Measurements from ENCODE around the gene LRMDA. TPM values are rescaled to one million over a fixed set of nuclear protein-coding genes. Genes with fewer than 3 reads are reported as not detected.

Gene LRMDA
- total and polyA plus RNA-seq, 2 of the 13 experiments (the other 11 are each of a cell fraction or from before 2014, with no cell fraction given) = 13.4 to 22.0 TPM

- no peak for ATAC-seq
- no peak overlapping the region for H3K4me2 ChIP-seq (ENCODE audit: low read depth, low read length)
- no peaks in the 10 kb centered on the region for H3K36me3 ChIP-seq (replicated peaks in 1 of 2; ENCODE audit: control insufficient read depth in 1 of 2, insufficient read depth in 2 of 2, low read length in 2 of 2)
- no peak overlapping the region for H2AFZ ChIP-seq (ENCODE audit: low read length)
- H3K27ac ChIP-seq (ENCODE audit: extremely low read length, insufficient read depth, low read length) = no peak overlapping the region
- ChIA-PET CTCF (ENCODE audit: low intra/inter-chr PET ratio, low total read pairs) (no interaction called here), POLR2A (no interaction called here)
- no peak for DNase-seq (ENCODE audit: low spot score)
- no peak overlapping the region for H3K9ac ChIP-seq (ENCODE audit: insufficient read depth, low read depth, low read length)
- H3K4me3 ChIP-seq (replicated peaks in 1 of 3; ENCODE audit: insufficient read depth in 1 of 3, low read depth in 2 of 3, low read length in 3 of 3) = no peak overlapping the region
- no TSS peak for BruUV-seq (replicated peaks)
- in situ Hi-C loops (cut with HindIII; ENCODE audit: extremely low pct_ligation_motif_present, low pct_unique_long_range_greater_than_20kb) = no loop called here
- WGBS (ENCODE audit: low lambda C conversion rate) = 81% methylated on average over 8 of the region's 8 CpGs
- no peaks in the 10 kb centered on the region; a peak in 1 of 5 replicates for H3K27me3 ChIP-seq (ENCODE audit: control insufficient read depth in 1 of 2, insufficient read depth in 2 of 2, low read length in 2 of 2)
- TF ChIP-seq MAFK (conservative IDR thresholded peaks at IDR 0.05 in 1 of 2, IDR thresholded peaks at IDR 0.05 in 1 of 2; ENCODE audit: low read length in 2 of 2) = peak; percentile 38 to 54; a peak in 3 of 4 replicates
- no peak for TF ChIP-seq TIGD3 (CRISPR knock-in tag; IDR thresholded peaks at IDR 0.05; ENCODE audit: borderline replicate concordance)
- no peak for TF ChIP-seq RAD21 (CRISPR knock-in tag; IDR thresholded peaks at IDR 0.05)
- no peak for TF ChIP-seq MXI1 (IDR thresholded peaks at IDR 0.05; ENCODE audit: borderline replicate concordance, low read depth, low read length)
- peak; percentile 56 for TF ChIP-seq MAFF (IDR thresholded peaks at IDR 0.05; ENCODE audit: low read depth, low read length)
- peaks cover 19% of the 10 kb centered on the region for H3K4me1 ChIP-seq (ENCODE audit: insufficient read depth, low read length)
- H3K9me3 ChIP-seq (ENCODE audit: low read length) = no peaks in the 10 kb centered on the region
- H3K79me2 ChIP-seq (ENCODE audit: insufficient read depth, low read length) = no peaks in the 10 kb centered on the region
- no peak for FAIRE-seq
- H4K20me1 ChIP-seq (ENCODE audit: insufficient read depth, low read length) = no peaks in the 10 kb centered on the region
- intact Hi-C loops (cut with micrococcal nuclease; ENCODE audit: unreplicated experiment) = no loop called here
These were observed 12.7 kb upstream of the LRMDA start for GRCh38 chr10:75418712-75419111.

DNA sequence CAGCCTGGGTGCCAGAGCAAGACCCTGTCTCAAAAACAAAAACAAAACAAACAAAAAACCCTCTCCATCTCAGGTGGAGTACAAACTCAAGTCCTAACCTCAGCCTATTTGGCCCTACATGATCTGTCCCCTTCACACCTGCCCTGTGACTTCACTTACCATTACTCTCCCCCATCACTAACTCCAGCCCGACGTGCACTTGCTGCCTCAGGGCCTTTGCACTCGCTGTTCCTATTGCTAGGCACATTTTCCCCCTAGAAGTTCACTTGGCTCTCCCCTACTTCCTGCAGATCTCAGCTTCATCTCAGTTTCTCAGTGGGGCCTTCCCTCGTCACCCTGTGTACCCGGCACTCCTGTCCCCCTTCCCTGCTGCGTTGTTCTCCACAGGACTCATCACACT is 8.5 kb upstream of the LRMDA start:
- no peak for FAIRE-seq
- no peak for ATAC-seq

More for the DNA sequence above, 8.5 kb upstream of the LRMDA start:
- Histone ChIP-seq H3K4me2 (ENCODE audit: low read depth, low read length) (no peak overlapping the region), H3K79me2 (ENCODE audit: insufficient read depth, low read length) (no peaks in the 10 kb centered on the region), H4K20me1 (ENCODE audit: insufficient read depth, low read length) (no peaks in the 10 kb centered on the region), H3K4me3 (replicated peaks in 1 of 3; ENCODE audit: insufficient read depth in 1 of 3, low read depth in 2 of 3, low read length in 3 of 3) (no peak overlapping the region), H3K9ac (ENCODE audit: insufficient read depth, low read depth, low read length) (no peak overlapping the region), H3K27me3 (ENCODE audit: control insufficient read depth in 1 of 2, insufficient read depth in 2 of 2, low read length in 2 of 2) (no peaks in the 10 kb centered on the region; a peak in 1 of 5 replicates), H2AFZ (ENCODE audit: low read length) (no peak overlapping the region), H3K4me1 (ENCODE audit: insufficient read depth, low read length) (peaks cover 29% of the 10 kb centered on the region), H3K27ac (ENCODE audit: extremely low read length, insufficient read depth, low read length) (no peak overlapping the region), H3K9me3 (ENCODE audit: low read length) (no peaks in the 10 kb centered on the region), H3K36me3 (replicated peaks in 1 of 2; ENCODE audit: control insufficient read depth in 1 of 2, insufficient read depth in 2 of 2, low read length in 2 of 2) (no peaks in the 10 kb centered on the region)
- ChIA-PET CTCF (ENCODE audit: low intra/inter-chr PET ratio, low total read pairs) (no interaction called here), POLR2A (interaction anchor here (1.1 to 1.4 kb wide), 2 partner anchors 14 to 18 kb away, joined by 3 to 5 read pairs; no protein-coding TSS in a partner anchor)
- no peak for DNase-seq (ENCODE audit: low spot score)
- intact Hi-C loops (cut with micrococcal nuclease; ENCODE audit: unreplicated experiment) = no loop called here
- BruUV-seq (replicated peaks) = no TSS peak
- TF ChIP-seq ZNF296 (CRISPR knock-in tag; conservative IDR thresholded peaks at IDR 0.05) (no peak), ZSCAN25 (CRISPR knock-in tag; IDR thresholded peaks at IDR 0.05) (no peak), NR2C2 (CRISPR knock-in tag; IDR thresholded peaks at IDR 0.05; ENCODE audit: borderline replicate concordance) (no peak), ZNF563 (CRISPR knock-in tag; IDR thresholded peaks at IDR 0.05) (no peak), ZNF768 (CRISPR knock-in tag; IDR thresholded peaks at IDR 0.05) (no peak), HNRNPLL (IDR thresholded peaks at IDR 0.05; ENCODE audit: low read depth, low read length, poor library complexity, severe bottlenecking) (no peak), NR2F2 (IDR thresholded peaks at IDR 0.05; ENCODE audit: borderline replicate concordance, low read depth) (no peak), ZNF75D (CRISPR knock-in tag; IDR thresholded peaks at IDR 0.05; ENCODE audit: borderline replicate concordance) (no peak), PHF8 (CRISPR knock-in tag; IDR thresholded peaks at IDR 0.05) (no peak), ZNF180 (CRISPR knock-in tag; IDR thresholded peaks at IDR 0.05; ENCODE audit: borderline replicate concordance, low read depth) (no peak), ZNF782 (CRISPR knock-in tag; IDR thresholded peaks at IDR 0.05; ENCODE audit: borderline replicate concordance) (no peak), SRSF9 (IDR thresholded peaks at IDR 0.05; ENCODE audit: borderline replicate concordance, insufficient read depth, low read depth, low read length, poor library complexity, severe bottlenecking) (no peak)
- TF ChIP-seq, protein P1, sequence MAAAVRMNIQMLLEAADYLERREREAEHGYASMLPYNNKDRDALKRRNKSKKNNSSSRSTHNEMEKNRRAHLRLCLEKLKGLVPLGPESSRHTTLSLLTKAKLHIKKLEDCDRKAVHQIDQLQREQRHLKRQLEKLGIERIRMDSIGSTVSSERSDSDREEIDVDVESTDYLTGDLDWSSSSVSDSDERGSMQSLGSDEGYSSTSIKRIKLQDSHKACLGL (CRISPR knock-in tag; IDR thresholded peaks at IDR 0.05) = no peak
- in situ Hi-C loops (cut with HindIII; ENCODE audit: extremely low pct_ligation_motif_present, low pct_unique_long_range_greater_than_20kb) = no loop called here
- WGBS (ENCODE audit: low lambda C conversion rate) = 92% methylated on average over 6 of the region's 6 CpGs

All from HepG2 (cell line).